ENCODE measurements around the gene PIP5K1B. TPM values are rescaled to one million over a fixed set of nuclear protein-coding genes. Genes with fewer than 3 reads are reported as not detected.

PIP5K1B gene
- total and polyA plus RNA-seq, 2 experiments from 2014 or later = 3.7 to 10.2 TPM

GRCh38 chr9:68750255-68750654 lies 45.2 kb downstream of the PIP5K1B start:
- H3K4me3 ChIP-seq = no peak overlapping the region
- H3K4me1 ChIP-seq (ENCODE audit: insufficient read depth) = peaks cover 18% of the 10 kb centered on the region
- TF ChIP-seq, protein P1, sequence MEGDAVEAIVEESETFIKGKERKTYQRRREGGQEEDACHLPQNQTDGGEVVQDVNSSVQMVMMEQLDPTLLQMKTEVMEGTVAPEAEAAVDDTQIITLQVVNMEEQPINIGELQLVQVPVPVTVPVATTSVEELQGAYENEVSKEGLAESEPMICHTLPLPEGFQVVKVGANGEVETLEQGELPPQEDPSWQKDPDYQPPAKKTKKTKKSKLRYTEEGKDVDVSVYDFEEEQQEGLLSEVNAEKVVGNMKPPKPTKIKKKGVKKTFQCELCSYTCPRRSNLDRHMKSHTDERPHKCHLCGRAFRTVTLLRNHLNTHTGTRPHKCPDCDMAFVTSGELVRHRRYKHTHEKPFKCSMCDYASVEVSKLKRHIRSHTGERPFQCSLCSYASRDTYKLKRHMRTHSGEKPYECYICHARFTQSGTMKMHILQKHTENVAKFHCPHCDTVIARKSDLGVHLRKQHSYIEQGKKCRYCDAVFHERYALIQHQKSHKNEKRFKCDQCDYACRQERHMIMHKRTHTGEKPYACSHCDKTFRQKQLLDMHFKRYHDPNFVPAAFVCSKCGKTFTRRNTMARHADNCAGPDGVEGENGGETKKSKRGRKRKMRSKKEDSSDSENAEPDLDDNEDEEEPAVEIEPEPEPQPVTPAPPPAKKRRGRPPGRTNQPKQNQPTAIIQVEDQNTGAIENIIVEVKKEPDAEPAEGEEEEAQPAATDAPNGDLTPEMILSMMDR (IDR thresholded peaks at IDR 0.05; ENCODE audit: poor library complexity) = no peak
- no peak for TF ChIP-seq EZH2phosphoT487 (IDR thresholded peaks at IDR 0.05; ENCODE audit: low read depth, severe bottlenecking, unreplicated experiment)
- TF ChIP-seq EZH2 (IDR thresholded peaks at IDR 0.05; ENCODE audit: borderline replicate concordance) = no peak
- no peaks in the 10 kb centered on the region for H3K79me2 ChIP-seq
- H3K9me2 ChIP-seq (replicated peaks; ENCODE audit: insufficient read depth) = no peaks in the 10 kb centered on the region
- no peaks in the 10 kb centered on the region for H4K20me1 ChIP-seq (ENCODE audit: insufficient read depth, poor library complexity, severe bottlenecking)
- peak overlapping the region; percentile 11 for H3K27ac ChIP-seq
- no peak overlapping the region for H3K4me2 ChIP-seq
- DNase-seq (ENCODE audit: low spot score) = no peak
- no peak overlapping the region for H2AFZ ChIP-seq
- whole genome bisulfite sequencing (ENCODE audit: low lambda C conversion rate, missing lambda C conversion rate) = 75% methylated on average over 6 of the region's 6 CpGs
- H3K27me3 ChIP-seq = no peaks in the 10 kb centered on the region
- no peaks in the 10 kb centered on the region for H3K9me3 ChIP-seq (ENCODE audit: low read depth)
- H3K36me3 ChIP-seq (replicated peaks; ENCODE audit: insufficient read depth, low read depth) = no peaks in the 10 kb centered on the region

DNA sequence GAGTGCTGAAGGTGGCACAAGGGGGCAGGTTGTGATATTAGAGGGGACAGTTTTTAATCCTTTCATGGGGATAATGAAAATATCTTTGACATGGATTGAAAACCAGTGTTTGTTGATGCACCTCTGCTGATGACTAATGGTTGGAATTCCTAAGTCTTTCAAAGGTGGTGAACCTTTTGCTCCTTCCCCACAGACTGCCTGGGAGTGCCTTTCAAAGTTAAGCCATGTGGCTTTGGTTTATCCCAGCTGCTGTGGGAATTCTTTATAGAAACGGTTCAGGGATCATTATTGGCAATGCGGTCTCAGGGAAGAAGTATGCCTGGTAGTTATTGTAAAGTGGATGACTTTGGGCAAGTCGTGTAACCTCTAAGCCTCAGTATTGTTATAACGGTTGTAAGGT lies 45.7 kb downstream of the PIP5K1B start:
- no peak overlapping the region for H3K4me2 ChIP-seq
- H3K27ac ChIP-seq = no peak overlapping the region
- no peak for DNase-seq (ENCODE audit: low spot score)
- TF ChIP-seq EZH2 (IDR thresholded peaks at IDR 0.05; ENCODE audit: borderline replicate concordance) = no peak
- TF ChIP-seq EZH2phosphoT487 (IDR thresholded peaks at IDR 0.05; ENCODE audit: low read depth, severe bottlenecking, unreplicated experiment) = no peak
- TF ChIP-seq, protein P1 (IDR thresholded peaks at IDR 0.05; ENCODE audit: poor library complexity) = no peak
- H3K4me3 ChIP-seq = no peak overlapping the region
- H3K79me2 ChIP-seq = no peaks in the 10 kb centered on the region
- H4K20me1 ChIP-seq (ENCODE audit: insufficient read depth, poor library complexity, severe bottlenecking) = no peaks in the 10 kb centered on the region
- peaks cover 18% of the 10 kb centered on the region for H3K4me1 ChIP-seq (ENCODE audit: insufficient read depth)
- H3K27me3 ChIP-seq = no peaks in the 10 kb centered on the region
- no peaks in the 10 kb centered on the region for H3K36me3 ChIP-seq (replicated peaks; ENCODE audit: insufficient read depth, low read depth)
- H2AFZ ChIP-seq = no peak overlapping the region
- no peaks in the 10 kb centered on the region for H3K9me3 ChIP-seq (ENCODE audit: low read depth)
- 42% methylated on average over 4 of the region's 4 CpGs for WGBS (ENCODE audit: low lambda C conversion rate, missing lambda C conversion rate)
- no peaks in the 10 kb centered on the region for H3K9me2 ChIP-seq (replicated peaks; ENCODE audit: insufficient read depth)

GRCh38 chr9:68751556-68751955 lies 46.5 kb downstream of the PIP5K1B start:
- Histone ChIP-seq H2AFZ (no peak overlapping the region), H3K4me1 (ENCODE audit: insufficient read depth) (peaks cover 16% of the 10 kb centered on the region), H3K4me2 (no peak overlapping the region), H3K79me2 (no peaks in the 10 kb centered on the region), H3K27me3 (no peaks in the 10 kb centered on the region), H3K9me2 (replicated peaks; ENCODE audit: insufficient read depth) (no peaks in the 10 kb centered on the region), H4K20me1 (ENCODE audit: insufficient read depth, poor library complexity, severe bottlenecking) (no peaks in the 10 kb centered on the region), H3K4me3 (no peak overlapping the region), H3K27ac (no peak overlapping the region), H3K36me3 (replicated peaks; ENCODE audit: insufficient read depth, low read depth) (no peaks in the 10 kb centered on the region), H3K9me3 (ENCODE audit: low read depth) (no peaks in the 10 kb centered on the region)
- no peak for TF ChIP-seq EZH2phosphoT487 (IDR thresholded peaks at IDR 0.05; ENCODE audit: low read depth, severe bottlenecking, unreplicated experiment)
- TF ChIP-seq, protein P1 (IDR thresholded peaks at IDR 0.05; ENCODE audit: poor library complexity) = no peak
- no peak for TF ChIP-seq EZH2 (IDR thresholded peaks at IDR 0.05; ENCODE audit: borderline replicate concordance)
- DNase-seq (ENCODE audit: low spot score) = no peak

- Histone ChIP-seq H3K4me3 (no peak overlapping the region), H3K4me1 (ENCODE audit: insufficient read depth) (peaks cover 3% of the 10 kb centered on the region), H3K27me3 (no peaks in the 10 kb centered on the region), H3K9me2 (replicated peaks; ENCODE audit: insufficient read depth) (no peaks in the 10 kb centered on the region), H3K36me3 (replicated peaks; ENCODE audit: insufficient read depth, low read depth) (no peaks in the 10 kb centered on the region), H2AFZ (no peak overlapping the region), H3K27ac (no peak overlapping the region), H3K4me2 (no peak overlapping the region), H4K20me1 (ENCODE audit: insufficient read depth, poor library complexity, severe bottlenecking) (no peaks in the 10 kb centered on the region), H3K9me3 (ENCODE audit: low read depth) (no peaks in the 10 kb centered on the region), H3K79me2 (no peaks in the 10 kb centered on the region)
- DNase-seq (ENCODE audit: low spot score) = no peak
- 50% methylated on average over 1 of the region's 1 CpG for WGBS (ENCODE audit: low lambda C conversion rate, missing lambda C conversion rate)
- TF ChIP-seq, protein P1 (IDR thresholded peaks at IDR 0.05; ENCODE audit: poor library complexity) = no peak
- TF ChIP-seq EZH2 (IDR thresholded peaks at IDR 0.05; ENCODE audit: borderline replicate concordance) (no peak), EZH2phosphoT487 (IDR thresholded peaks at IDR 0.05; ENCODE audit: low read depth, severe bottlenecking, unreplicated experiment) (no peak)
These were observed 50.0 kb downstream of the PIP5K1B start for GRCh38 chr9:68755051-68755450.

All from hepatocyte (in vitro differentiated cells).